Sigmoid colon (tissue), 7 donors: ENCODE results near the gene ISOC2. TPM values are rescaled to one million over a fixed set of nuclear protein-coding genes. Genes with fewer than 3 reads are reported as not detected.

ENCODE experiments used
- DNase-seq: peaks from one replicate; pipeline ENCODE4 v3.0.0-alpha.2; 2019
- H3K27ac ChIP-seq, 4 donors: fragments of 200-600 bp; sonication (generic); one replicate each; pipeline ENCODE4 v1.5.1; 2016 to 2019; ENCODE audit warnings: mild to moderate bottlenecking in 1 of 4
- H3K27me3 ChIP-seq, 3 donors: fragments of 200-600 bp; sonication (generic); one replicate each; pipeline ENCODE4 v1.5.1; 2019; ENCODE audit warnings: mild to moderate bottlenecking in 1 of 3
- H3K36me3 ChIP-seq, 4 donors: fragments of 200-600 bp; sonication (generic); one replicate each; pipeline ENCODE4 v1.5.1; 2016 to 2019
- H3K4me1 ChIP-seq, 4 donors: fragments of 200-600 bp; sonication (generic); one replicate each; pipeline ENCODE4 v1.5.1; 2017 to 2019
- H3K4me3 ChIP-seq, 4 donors: fragments of 200-600 bp; sonication (generic); one replicate each; pipeline ENCODE4 v1.5.1; 2017 to 2019; ENCODE audit warnings: mild to moderate bottlenecking in 2 of 4, moderate library complexity in 1 of 4
- H3K9me3 ChIP-seq, 4 donors: fragments of 200-600 bp in 3 of 4; sonication (generic) in 3 of 4; one replicate each; pipeline versions ENCODE4 v1.5.1 to v1.6.1; 2013 to 2019
- CTCF ChIP-seq, 4 experiments: fragments of 450-650 bp in 3 of 4; fragments of 200-600 bp in 1 of 4; IDR thresholded peaks; one replicate each; pipeline ENCODE4 v1.5.1; 2016 to 2019; ENCODE audit warnings: antibody characterized with exemption in 4 of 4, mild to moderate bottlenecking in 3 of 4, moderate library complexity in 2 of 4
- EP300 ChIP-seq, 4 donors: sonication (generic); formaldehyde crosslinking; IDR thresholded peaks; one replicate each; pipeline ENCODE4 v1.6.1; 2017; ENCODE audit warnings: antibody characterized with exemption in 4 of 4
- POLR2A ChIP-seq, 2 donors: fragments of 450-650 bp; IDR thresholded peaks; one replicate each; pipeline ENCODE4 v1.6.1; 2016; ENCODE audit warnings: antibody characterized with exemption in 2 of 2, mild to moderate bottlenecking in 2 of 2, moderate library complexity in 2 of 2
- POLR2AphosphoS5 ChIP-seq, 4 donors: sonication (generic); formaldehyde crosslinking; IDR thresholded peaks; one replicate each; pipeline ENCODE4 v1.6.1; 2017; ENCODE audit warnings: antibody characterized with exemption in 4 of 4
- WGBS, 2 donors: extraction: QIAGEN DNeasy Blood & Tissue Kit; methylation state at CpG; one replicate each; pipeline ENCODE4 v1.1.7; 2013; 5-methylcytosine and 5-hydroxymethylcytosine counted together
- intact Hi-C: fragments of 100-400 bp; cut with DNase I; formaldehyde crosslinking; loops from one replicate; pipeline ENCODE4 v1.15.1; 2023
- polyA plus RNA-seq, 3 donors: library from polyadenylated mRNA; stranded (reverse); fragments of 200-250 nt; gene quantifications; one replicate each; pipeline ENCODE4 v1.2.3, GENCODE V29; 2013
- total RNA-seq, 4 donors: library from RNA; depleted of rRNA; stranded (reverse); fragments of >200 nt; gene quantifications; one replicate each; pipeline ENCODE4 v1.1.0, GENCODE V29; 2016
- donor health status: healthy with polysubstance abuse.
- donor health status: Bipolar disorder and iron deficiency.
- donor health status: healthy.

The ISOC2 gene
- total and polyA plus RNA-seq, 7 donors, result 90.3 to 173 (median 114) TPM

GRCh38 chr19:55488986-55489710, 27.7 kb upstream of the ISOC2 start:
- Histone ChIP-seq H3K4me3 (peak overlapping the region in 3 of 4 donors; percentile 40 to 48 (median 43)), H3K4me1 (peaks cover 0 to 97% (median 95%) of the 10 kb centered on the region in 4 donors), H3K36me3 (no peaks in the 10 kb centered on the region), H3K27me3 (no peaks in the 10 kb centered on the region), H3K27ac (peak overlapping the region; percentile 94 to 99 (median 96)), H3K9me3 (no peaks in the 10 kb centered on the region)
- TF ChIP-seq POLR2AphosphoS5 (IDR thresholded peaks at IDR 0.05), result peak in 1 of 4 donors; percentile 42
- no peak for TF ChIP-seq EP300 (IDR thresholded peaks at IDR 0.05)
- peak in 1 of 2 donors; percentile 13 for TF ChIP-seq POLR2A (IDR thresholded peaks at IDR 0.05)
- TF ChIP-seq CTCF (IDR thresholded peaks at IDR 0.05), result no peak
- WGBS, 2 donors, result 59 to 64% methylated on average over 36 of the region's 36 CpGs
- DNase-seq, result peak; percentile 86
- intact Hi-C loops, result no loop called here

- Histone ChIP-seq H3K36me3 (peaks cover 0 to 6% (median 3%) of the 10 kb centered on the region in 4 donors), H3K27me3 (no peaks in the 10 kb centered on the region), H3K4me3 (peak within 1 kb of the TSS in 3 of 4 donors; percentile 40 to 48 (median 43)), H3K27ac (peak within 1 kb of the TSS; percentile 94 to 99 (median 96)), H3K4me1 (peaks cover 0 to 92% (median 90%) of the 10 kb centered on the region in 4 donors), H3K9me3 (no peaks in the 10 kb centered on the region)
- peak; percentile 90 for DNase-seq
- peak in 2 of 4 donors; percentile 49 to 54 for TF ChIP-seq POLR2AphosphoS5 (IDR thresholded peaks at IDR 0.05)
- no peak for TF ChIP-seq CTCF (IDR thresholded peaks at IDR 0.05)
- intact Hi-C loops, result no loop called here
- WGBS, 2 donors, result 18 to 27% methylated on average over 18 to 20 of the region's 21 CpGs
Measured at GRCh38 chr19:55487924-55488687, 26.7 kb upstream of the ISOC2 start, which contains the start of gene SSC5D. SSC5D (plus strand) TSS chr19:55488436; CDS start chr19:55488590, 154 bp downstream.

- Histone ChIP-seq H3K36me3 (peaks cover 0 to 15% (median 11%) of the 10 kb centered on the region in 4 donors), H3K4me1 (peaks cover 0 to 84% (median 82%) of the 10 kb centered on the region in 4 donors), H3K9me3 (no peaks in the 10 kb centered on the region), H3K4me3 (peak overlapping the region in 3 of 4 donors; percentile 40 to 48 (median 43)), H3K27ac (peak overlapping the region; percentile 94 to 99 (median 96)), H3K27me3 (no peaks in the 10 kb centered on the region)
- intact Hi-C loops, result no loop called here
- peak; percentile 93 for DNase-seq
- TF ChIP-seq CTCF (IDR thresholded peaks at IDR 0.05), result no peak
- peak in 3 of 4 donors; percentile 70 to 85 (median 73) for TF ChIP-seq POLR2AphosphoS5 (IDR thresholded peaks at IDR 0.05)
- no peak for TF ChIP-seq POLR2A (IDR thresholded peaks at IDR 0.05)
- no peak for TF ChIP-seq EP300 (IDR thresholded peaks at IDR 0.05)
- 34 to 54% methylated on average over 27 of the region's 27 CpGs for WGBS, 2 donors
Measured at GRCh38 chr19:55486971-55487923, 25.8 kb upstream of the ISOC2 start.
